GM23338 (cell line): ENCODE measurements around the gene TET2. TPM values are rescaled to one million over a fixed set of nuclear protein-coding genes. Genes with fewer than 3 reads are reported as not detected.

Experiments
- ATAC-seq: fragments of 200-7000 bp; cut with Tn5 transposase; 3 replicates; pipeline ENCODE4 v1.9.1; 2020
- DNase-seq: peaks from one replicate; pipeline ENCODE4 v3.0.0-alpha.2; 2015; ENCODE audit warnings: low spot score
- H2AFZ ChIP-seq: fragments of 200-600 bp; sonication (generic); 2 replicates; pipeline ENCODE4 v1.8.0; 2016; ENCODE audit warnings: antibody characterized with exemption, mild to moderate bottlenecking, moderate library complexity
- H3F3A ChIP-seq: fragments of 200-600 bp; sonication (generic); replicated peaks from 2 replicates; pipeline ENCODE4 v1.8.0; 2017; ENCODE audit warnings: antibody characterized with exemption, mixed run types, low read depth
- H3K27ac ChIP-seq: fragments of 200-600 bp; sonication (generic); 2 replicates; pipeline ENCODE4 v1.6.1; 2016; ENCODE audit warnings: low read depth
- H3K27me3 ChIP-seq: fragments of 200-600 bp; sonication (generic); 2 replicates; pipeline ENCODE4 v1.8.0; 2016; ENCODE audit warnings: mild to moderate bottlenecking, mixed run types, moderate library complexity; ENCODE audit not compliant: insufficient read depth
- H3K36me3 ChIP-seq: fragments of 200-600 bp; sonication (generic); 2 replicates; pipeline ENCODE4 v1.8.0; 2016; ENCODE audit warnings: mild to moderate bottlenecking; ENCODE audit not compliant: insufficient read depth
- H3K4me1 ChIP-seq: fragments of 200-600 bp; sonication (generic); 2 replicates; pipeline ENCODE4 v1.8.0; 2016; ENCODE audit warnings: mild to moderate bottlenecking, moderate library complexity; ENCODE audit not compliant: insufficient read depth
- H3K4me2 ChIP-seq: fragments of 200-600 bp; sonication (generic); 2 replicates; pipeline ENCODE4 v1.7.1; 2017; ENCODE audit warnings: mixed run types
- H3K4me3 ChIP-seq: fragments of 200-600 bp; sonication (generic); 2 replicates; pipeline ENCODE4 v1.6.1; 2016; ENCODE audit warnings: mixed run types
- H3K79me2 ChIP-seq: fragments of 200-600 bp; sonication (generic); replicated peaks from 2 replicates; pipeline ENCODE4 v1.8.0; 2017; ENCODE audit warnings: mild to moderate bottlenecking; ENCODE audit not compliant: insufficient read depth
- H3K9me2 ChIP-seq: fragments of 200-600 bp; sonication (generic); 2 replicates; pipeline ENCODE4 v1.8.0; 2017; ENCODE audit not compliant: insufficient read depth
- H4K20me1 ChIP-seq: fragments of 200-600 bp; sonication (generic); replicated peaks from 2 replicates; pipeline ENCODE4 v1.8.0; 2017; ENCODE audit warnings: mild to moderate bottlenecking; ENCODE audit not compliant: insufficient read depth
- H3K27ac Mint-ChIP-seq: 2 replicates; pipeline ENCODE4 v1.8.0; 2020; ENCODE audit warnings: inconsistent platforms, mild to moderate bottlenecking, moderate library complexity, mixed read lengths
- H3K27me3 Mint-ChIP-seq: 3 replicates; pipeline ENCODE4 v1.8.0; 2022; ENCODE audit warnings: low read depth, mild to moderate bottlenecking, moderate library complexity, mixed read lengths, inconsistent platforms; ENCODE audit not compliant: insufficient read depth, poor library complexity
- H3K36me3 Mint-ChIP-seq: 3 replicates; pipeline ENCODE4 v1.8.0; 2021; ENCODE audit warnings: low read depth, mild to moderate bottlenecking, inconsistent platforms, moderate library complexity, mixed read lengths
- H3K4me1 Mint-ChIP-seq: 3 replicates; pipeline ENCODE4 v1.8.0; 2020; ENCODE audit warnings: mild to moderate bottlenecking, inconsistent platforms, mixed read lengths
- H3K4me3 Mint-ChIP-seq: 3 replicates; pipeline ENCODE4 v1.8.0; 2021; ENCODE audit warnings: moderate library complexity, mild to moderate bottlenecking, inconsistent platforms, mixed read lengths
- H3K9me3 Mint-ChIP-seq: 3 replicates; pipeline ENCODE4 v1.8.0; 2020; ENCODE audit warnings: moderate library complexity, mild to moderate bottlenecking, inconsistent platforms, mixed read lengths
- CREB1 ChIP-seq: fragments of 250-450 bp; sonication (Bioruptor Pico); IDR thresholded peaks from 2 replicates; pipeline ENCODE4 v1.5.0; 2020; ENCODE audit warnings: low read depth, mild to moderate bottlenecking, moderate library complexity
- EZH2 ChIP-seq: fragments of 200-600 bp; sonication (generic); IDR thresholded peaks from one replicate; pipeline ENCODE4 v1.8.0; 2017; ENCODE audit warnings: antibody characterized with exemption, mild to moderate bottlenecking, low read depth; ENCODE audit not compliant: unreplicated experiment
- JUNB ChIP-seq: IDR thresholded peaks from one replicate; pipeline ENCODE4 v1.6.1; 2016; ENCODE audit warnings: antibody characterized with exemption; ENCODE audit not compliant: unreplicated experiment
- POLR2AphosphoS5 ChIP-seq: IDR thresholded peaks from 2 replicates; pipeline ENCODE4 v1.6.1; 2016; ENCODE audit warnings: antibody characterized with exemption, low read depth
- STAT1 ChIP-seq: IDR thresholded peaks from one replicate; pipeline ENCODE4 v1.6.1; 2016; ENCODE audit warnings: antibody characterized with exemption; ENCODE audit not compliant: unreplicated experiment
- polyA plus RNA-seq: library from polyadenylated mRNA; unstranded; fragments of >200 nt; fragmentation: Nextera tagmentation; extraction: Ambion mirVana; gene quantifications from 2 replicates; pipeline ENCODE4 v1.2.1, GENCODE V29; 2016
- total RNA-seq: library from RNA; depleted of rRNA; stranded (reverse); fragments of >200 nt; shearing (Covaris generic); gene quantifications from 2 replicates; pipeline ENCODE4 v1.2.3, GENCODE V29; 2014
- TF ChIP-seq, protein P1 (sequence below): fragments of 250-450 bp; sonication (Bioruptor Pico); IDR thresholded peaks from 2 replicates; pipeline ENCODE4 v1.5.0; 2020; ENCODE audit warnings: mild to moderate bottlenecking, moderate library complexity
- TF ChIP-seq, protein P2 (sequence below): IDR thresholded peaks from one replicate; pipeline ENCODE4 v1.6.1; 2018; ENCODE audit warnings: antibody characterized with exemption; ENCODE audit not compliant: unreplicated experiment

The TET2 gene
- total and polyA plus RNA-seq, 2 experiments from 2014 or later, result 1.2 to 2.2 TPM

DNA sequence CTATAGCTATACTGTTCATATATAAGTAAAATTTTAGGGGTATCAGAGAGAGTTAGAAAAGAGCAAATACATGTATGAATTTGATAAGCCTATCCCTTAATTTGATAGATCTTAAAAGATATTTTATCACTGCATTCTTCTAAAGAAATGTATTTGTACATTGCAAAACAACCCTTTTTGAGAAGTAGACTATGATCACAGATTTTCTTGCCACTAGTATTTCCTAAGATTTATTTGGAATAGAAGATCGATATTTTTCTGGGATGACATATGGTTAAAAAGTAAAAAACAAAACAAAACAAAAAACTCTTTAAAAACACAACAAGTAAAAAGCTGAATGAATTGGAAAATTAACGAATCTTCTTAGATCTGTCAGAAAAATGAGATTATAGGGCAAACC is 27.4 kb downstream of the TET2 start (continued):
- TF ChIP-seq, protein P1, sequence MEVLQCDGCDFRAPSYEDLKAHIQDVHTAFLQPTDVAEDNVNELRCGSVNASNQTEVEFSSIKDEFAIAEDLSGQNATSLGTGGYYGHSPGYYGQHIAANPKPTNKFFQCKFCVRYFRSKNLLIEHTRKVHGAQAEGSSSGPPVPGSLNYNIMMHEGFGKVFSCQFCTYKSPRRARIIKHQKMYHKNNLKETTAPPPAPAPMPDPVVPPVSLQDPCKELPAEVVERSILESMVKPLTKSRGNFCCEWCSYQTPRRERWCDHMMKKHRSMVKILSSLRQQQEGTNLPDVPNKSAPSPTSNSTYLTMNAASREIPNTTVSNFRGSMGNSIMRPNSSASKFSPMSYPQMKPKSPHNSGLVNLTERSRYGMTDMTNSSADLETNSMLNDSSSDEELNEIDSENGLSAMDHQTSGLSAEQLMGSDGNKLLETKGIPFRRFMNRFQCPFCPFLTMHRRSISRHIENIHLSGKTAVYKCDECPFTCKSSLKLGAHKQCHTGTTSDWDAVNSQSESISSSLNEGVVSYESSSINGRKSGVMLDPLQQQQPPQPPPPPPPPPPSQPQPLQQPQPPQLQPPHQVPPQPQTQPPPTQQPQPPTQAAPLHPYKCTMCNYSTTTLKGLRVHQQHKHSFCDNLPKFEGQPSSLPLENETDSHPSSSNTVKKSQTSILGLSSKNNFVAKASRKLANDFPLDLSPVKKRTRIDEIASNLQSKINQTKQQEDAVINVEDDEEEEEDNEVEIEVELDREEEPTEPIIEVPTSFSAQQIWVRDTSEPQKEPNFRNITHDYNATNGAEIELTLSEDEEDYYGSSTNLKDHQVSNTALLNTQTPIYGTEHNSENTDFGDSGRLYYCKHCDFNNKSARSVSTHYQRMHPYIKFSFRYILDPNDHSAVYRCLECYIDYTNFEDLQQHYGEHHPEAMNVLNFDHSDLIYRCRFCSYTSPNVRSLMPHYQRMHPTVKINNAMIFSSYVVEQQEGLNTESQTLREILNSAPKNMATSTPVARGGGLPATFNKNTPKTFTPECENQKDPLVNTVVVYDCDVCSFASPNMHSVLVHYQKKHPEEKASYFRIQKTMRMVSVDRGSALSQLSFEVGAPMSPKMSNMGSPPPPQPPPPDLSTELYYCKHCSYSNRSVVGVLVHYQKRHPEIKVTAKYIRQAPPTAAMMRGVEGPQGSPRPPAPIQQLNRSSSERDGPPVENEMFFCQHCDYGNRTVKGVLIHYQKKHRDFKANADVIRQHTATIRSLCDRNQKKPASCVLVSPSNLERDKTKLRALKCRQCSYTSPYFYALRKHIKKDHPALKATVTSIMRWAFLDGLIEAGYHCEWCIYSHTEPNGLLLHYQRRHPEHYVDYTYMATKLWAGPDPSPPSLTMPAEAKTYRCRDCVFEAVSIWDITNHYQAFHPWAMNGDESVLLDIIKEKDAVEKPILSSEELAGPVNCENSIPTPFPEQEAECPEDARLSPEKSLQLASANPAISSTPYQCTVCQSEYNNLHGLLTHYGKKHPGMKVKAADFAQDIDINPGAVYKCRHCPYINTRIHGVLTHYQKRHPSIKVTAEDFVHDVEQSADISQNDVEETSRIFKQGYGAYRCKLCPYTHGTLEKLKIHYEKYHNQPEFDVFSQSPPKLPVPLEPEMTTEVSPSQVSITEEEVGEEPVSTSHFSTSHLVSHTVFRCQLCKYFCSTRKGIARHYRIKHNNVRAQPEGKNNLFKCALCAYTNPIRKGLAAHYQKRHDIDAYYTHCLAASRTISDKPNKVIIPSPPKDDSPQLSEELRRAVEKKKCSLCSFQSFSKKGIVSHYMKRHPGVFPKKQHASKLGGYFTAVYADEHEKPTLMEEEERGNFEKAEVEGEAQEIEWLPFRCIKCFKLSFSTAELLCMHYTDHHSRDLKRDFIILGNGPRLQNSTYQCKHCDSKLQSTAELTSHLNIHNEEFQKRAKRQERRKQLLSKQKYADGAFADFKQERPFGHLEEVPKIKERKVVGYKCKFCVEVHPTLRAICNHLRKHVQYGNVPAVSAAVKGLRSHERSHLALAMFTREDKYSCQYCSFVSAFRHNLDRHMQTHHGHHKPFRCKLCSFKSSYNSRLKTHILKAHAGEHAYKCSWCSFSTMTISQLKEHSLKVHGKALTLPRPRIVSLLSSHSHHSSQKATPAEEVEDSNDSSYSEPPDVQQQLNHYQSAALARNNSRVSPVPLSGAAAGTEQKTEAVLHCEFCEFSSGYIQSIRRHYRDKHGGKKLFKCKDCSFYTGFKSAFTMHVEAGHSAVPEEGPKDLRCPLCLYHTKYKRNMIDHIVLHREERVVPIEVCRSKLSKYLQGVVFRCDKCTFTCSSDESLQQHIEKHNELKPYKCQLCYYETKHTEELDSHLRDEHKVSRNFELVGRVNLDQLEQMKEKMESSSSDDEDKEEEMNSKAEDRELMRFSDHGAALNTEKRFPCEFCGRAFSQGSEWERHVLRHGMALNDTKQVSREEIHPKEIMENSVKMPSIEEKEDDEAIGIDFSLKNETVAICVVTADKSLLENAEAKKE (CRISPR knock-in tag), result no peak
- TF ChIP-seq, protein P2, sequence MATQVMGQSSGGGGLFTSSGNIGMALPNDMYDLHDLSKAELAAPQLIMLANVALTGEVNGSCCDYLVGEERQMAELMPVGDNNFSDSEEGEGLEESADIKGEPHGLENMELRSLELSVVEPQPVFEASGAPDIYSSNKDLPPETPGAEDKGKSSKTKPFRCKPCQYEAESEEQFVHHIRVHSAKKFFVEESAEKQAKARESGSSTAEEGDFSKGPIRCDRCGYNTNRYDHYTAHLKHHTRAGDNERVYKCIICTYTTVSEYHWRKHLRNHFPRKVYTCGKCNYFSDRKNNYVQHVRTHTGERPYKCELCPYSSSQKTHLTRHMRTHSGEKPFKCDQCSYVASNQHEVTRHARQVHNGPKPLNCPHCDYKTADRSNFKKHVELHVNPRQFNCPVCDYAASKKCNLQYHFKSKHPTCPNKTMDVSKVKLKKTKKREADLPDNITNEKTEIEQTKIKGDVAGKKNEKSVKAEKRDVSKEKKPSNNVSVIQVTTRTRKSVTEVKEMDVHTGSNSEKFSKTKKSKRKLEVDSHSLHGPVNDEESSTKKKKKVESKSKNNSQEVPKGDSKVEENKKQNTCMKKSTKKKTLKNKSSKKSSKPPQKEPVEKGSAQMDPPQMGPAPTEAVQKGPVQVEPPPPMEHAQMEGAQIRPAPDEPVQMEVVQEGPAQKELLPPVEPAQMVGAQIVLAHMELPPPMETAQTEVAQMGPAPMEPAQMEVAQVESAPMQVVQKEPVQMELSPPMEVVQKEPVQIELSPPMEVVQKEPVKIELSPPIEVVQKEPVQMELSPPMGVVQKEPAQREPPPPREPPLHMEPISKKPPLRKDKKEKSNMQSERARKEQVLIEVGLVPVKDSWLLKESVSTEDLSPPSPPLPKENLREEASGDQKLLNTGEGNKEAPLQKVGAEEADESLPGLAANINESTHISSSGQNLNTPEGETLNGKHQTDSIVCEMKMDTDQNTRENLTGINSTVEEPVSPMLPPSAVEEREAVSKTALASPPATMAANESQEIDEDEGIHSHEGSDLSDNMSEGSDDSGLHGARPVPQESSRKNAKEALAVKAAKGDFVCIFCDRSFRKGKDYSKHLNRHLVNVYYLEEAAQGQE, result no peak

DNA sequence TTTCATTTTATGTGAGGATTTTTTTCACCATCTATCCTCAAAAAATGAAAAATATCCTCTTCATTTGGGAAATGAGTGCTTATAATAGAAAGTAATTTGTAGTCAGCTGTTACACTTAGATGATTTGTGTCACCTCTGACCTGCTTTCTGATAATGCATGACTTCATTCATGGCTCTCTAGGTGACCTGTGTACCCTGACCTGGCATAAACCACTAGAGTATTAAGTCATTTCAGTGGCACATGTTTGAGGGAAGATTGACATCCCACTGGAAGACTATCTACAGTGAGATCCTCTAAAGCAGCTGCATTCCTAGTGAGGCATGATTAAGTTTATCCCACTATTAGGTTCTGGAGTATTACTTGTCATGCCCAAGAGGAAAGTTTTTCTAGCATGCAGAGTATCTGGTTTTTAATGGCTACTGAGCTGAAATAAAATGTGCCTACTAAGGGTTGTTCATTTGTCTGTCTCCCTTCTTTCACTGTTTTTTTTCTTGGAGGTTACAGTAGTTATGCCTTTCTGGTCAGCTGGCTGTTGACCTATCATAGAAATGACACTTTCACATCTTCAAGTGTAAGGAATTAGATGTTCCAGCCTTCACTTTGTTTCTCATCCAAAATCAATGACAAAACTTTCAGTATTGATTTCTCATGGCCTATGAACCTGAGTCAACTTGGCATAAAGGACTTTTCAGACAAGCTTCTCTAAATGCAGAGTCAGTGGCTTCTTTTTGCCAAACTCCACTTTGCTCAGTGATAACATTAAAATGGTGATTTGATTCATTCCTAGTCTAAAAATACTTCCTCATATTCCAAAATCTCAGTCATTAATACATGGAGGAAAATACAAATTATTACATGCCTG is 33.1 kb downstream of the TET2 start:
- no peaks in the 10 kb centered on the region for H3K9me2 ChIP-seq
- H3K79me2 ChIP-seq, result no peaks in the 10 kb centered on the region
- no peaks in the 10 kb centered on the region for H3F3A ChIP-seq
- H4K20me1 ChIP-seq, result no peaks in the 10 kb centered on the region; the same call in 1 of the 2 replicates
- Mint-ChIP-seq H3K4me3 (no peak overlapping the region), H3K4me1 (no peaks in the 10 kb centered on the region), H3K9me3 (no peaks in the 10 kb centered on the region), H3K27me3 (peaks cover 2% of the 10 kb centered on the region), H3K27ac (no peak overlapping the region), H3K36me3 (no peaks in the 10 kb centered on the region)
- no peaks in the 10 kb centered on the region for H3K27me3 ChIP-seq
- H3K4me3 ChIP-seq, result no peak overlapping the region
- H3K4me2 ChIP-seq, result no peak overlapping the region
- no peak overlapping the region for H3K27ac ChIP-seq
- DNase-seq (no peak), ATAC-seq (no peak)
- H3K4me1 ChIP-seq, result no peaks in the 10 kb centered on the region
- H2AFZ ChIP-seq, result no peak overlapping the region
- H3K36me3 ChIP-seq, result no peaks in the 10 kb centered on the region
- TF ChIP-seq POLR2AphosphoS5, result no peak
- no peak for TF ChIP-seq EZH2
- TF ChIP-seq STAT1, result no peak
- TF ChIP-seq, protein P2, result no peak
- no peak for TF ChIP-seq JUNB
- TF ChIP-seq CREB1 (CRISPR knock-in tag), result no peak
